AG08395 (cell line): ENCODE measurements around the gene EVC.
"Not testable (repeated sequence)": the region's sequence is repeated elsewhere in the genome, so short reads cannot be mapped to it uniquely, and the experiment has no call there.

Experiments used
- DNase-seq: peaks from one replicate; pipeline ENCODE4 v3.0.0; 2012; ENCODE audit warnings: mixed read lengths, low spot score

EVC gene

DNA sequence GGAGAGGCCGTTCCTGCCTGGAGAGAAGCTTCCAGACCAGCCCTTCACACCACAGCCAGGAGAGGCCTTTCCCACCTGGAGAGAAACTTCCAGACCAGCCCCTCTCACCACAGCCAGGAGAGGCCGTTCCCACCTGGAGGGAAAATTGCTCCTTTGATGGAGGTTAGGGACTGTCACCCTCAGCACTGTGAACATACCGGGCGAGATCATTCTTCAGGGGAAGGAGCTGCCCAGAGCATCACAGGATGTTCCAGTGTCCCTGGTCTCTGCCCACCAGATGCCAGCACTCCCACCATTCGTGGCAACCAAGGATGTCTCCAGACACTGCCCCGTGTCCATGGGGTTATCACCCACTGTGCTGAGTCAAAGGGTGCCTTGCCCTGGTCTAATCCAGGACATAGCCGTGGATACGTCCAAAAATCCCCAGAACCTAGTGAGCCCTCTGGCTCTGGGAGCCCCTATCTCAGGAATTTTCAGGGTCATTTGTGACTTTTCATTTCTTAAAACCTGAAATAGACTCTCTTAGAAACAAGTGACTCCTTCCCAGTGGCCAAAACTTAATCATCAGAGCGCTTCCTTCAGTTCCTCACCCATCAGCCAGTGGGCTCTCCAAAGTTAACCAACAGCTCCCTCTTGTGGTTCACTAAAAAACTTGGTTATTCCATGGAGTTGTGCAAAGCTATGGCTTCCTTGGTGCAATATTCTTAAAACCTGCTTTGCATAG lies 101.7 kb downstream of the EVC start:
- peak; percentile 84 for DNase-seq

DNA sequence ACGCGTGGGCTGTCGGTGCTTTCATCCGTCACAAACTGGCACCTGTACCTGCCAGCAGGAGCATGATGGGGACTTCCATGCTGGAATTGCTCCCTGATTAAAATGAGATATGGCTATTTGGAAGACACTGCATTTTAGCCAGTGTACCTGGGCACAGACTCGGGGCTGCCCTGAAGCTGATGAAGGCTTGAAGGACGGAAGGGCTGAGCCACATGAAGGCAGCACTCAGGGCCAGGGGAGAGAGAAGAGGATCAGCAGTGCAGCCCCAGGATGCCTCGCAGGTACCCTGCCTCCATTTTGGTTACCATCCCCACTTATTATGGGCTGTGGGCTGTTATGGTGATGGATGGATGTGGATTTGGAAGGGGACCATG lies 102.9 kb downstream of the EVC start:
- no peak for DNase-seq

DNA sequence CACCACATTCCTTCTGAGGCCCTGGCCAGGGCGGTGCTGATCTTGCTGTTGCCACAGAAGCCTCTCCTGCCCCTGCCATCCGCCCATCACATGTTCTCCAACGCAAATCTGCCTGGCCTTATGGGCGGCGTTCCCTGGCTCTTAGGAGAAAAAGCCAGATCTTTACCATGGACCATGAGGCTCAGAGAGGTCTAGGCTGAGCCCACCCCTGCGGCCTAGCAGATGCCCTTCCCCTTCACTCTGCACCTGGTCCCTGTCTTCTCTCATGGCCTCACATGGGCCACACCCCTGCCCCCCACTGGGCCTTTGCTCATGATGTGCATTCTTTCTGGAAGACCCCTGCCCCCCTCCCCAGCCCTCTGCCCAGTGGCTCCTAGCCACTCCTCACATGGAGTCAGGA lies 103.4 kb downstream of the EVC start:
- no peak for DNase-seq

DNA sequence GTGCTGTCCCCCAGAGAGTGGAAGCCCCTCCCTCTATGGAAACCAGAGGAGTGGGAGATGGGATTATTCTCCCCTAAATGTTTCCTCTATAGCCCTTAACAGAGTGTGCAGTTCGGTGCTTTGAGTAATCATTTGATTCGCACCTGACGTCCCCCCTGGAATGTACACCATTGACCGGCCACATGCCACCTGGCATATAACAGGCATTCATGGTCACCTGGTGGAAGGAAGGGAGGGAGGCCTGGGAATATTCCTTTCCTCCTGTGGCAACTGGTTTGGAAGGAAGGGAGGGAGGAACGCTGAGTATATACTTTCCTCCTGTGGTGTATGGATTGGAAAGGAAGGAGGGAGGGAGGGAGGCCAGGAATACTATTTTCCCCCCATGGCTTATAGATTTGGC lies 104.6 kb downstream of the EVC start:
- DNase-seq: no peak

- DNase-seq: no peak
These were observed 105.1 kb downstream of the EVC start for GRCh38 chr4:5816101-5816500.

GRCh38 chr4:5816851-5817375 lies 105.9 kb downstream of the EVC start:
- no peak for DNase-seq

DNA sequence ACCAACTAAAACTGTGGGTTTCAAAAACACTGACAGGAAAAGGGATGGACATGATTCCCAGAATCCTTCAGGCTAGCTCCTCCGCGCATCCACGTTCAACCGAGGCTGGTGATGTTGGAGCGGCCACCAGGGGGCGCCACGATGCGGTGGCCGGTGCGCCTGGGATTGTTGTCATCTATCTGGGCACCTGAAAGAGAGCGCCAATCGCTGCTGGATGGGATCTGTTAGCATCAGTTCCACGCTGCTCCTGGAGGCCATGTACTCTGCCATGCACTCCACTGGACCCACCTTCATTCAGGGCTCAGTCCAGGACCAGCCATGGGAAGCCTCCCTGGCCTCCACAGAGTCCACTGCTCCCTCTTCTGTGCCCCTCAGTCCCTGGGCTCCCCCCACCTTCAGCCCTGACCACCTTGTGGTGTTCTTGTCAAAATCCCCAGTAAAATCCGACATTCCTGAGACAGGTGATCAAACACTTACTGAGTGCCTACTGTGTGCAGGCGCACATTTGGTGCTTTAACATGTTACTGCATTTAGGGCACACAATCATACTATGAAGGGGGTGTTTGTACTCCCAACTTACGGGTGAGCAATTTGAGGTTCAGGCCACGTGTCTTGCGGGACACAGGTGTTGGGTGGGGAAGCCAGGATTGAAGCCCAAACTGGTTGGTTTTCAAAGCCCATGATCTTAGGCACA lies 110.8 kb downstream of the EVC start:
- no peak for DNase-seq

DNA sequence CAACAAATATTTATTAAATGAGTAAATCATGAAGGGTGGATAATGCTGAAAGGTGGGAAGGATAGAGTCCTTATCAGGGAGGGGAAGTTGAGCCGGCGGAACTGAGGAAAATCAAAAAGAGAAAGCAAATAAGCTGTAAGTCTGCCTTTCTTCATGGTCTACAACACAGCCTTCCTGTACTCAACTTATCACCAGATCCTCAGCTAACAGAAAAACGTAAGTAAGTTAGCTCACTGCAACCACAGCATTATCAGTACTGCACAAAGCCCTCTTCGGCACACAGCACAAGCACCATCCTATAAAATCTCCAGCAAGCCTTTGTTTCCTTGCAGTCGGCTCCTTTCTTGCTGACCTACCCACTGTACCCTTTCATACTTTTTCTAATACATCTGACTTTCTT lies 111.6 kb downstream of the EVC start:
- DNase-seq: no peak

DNA sequence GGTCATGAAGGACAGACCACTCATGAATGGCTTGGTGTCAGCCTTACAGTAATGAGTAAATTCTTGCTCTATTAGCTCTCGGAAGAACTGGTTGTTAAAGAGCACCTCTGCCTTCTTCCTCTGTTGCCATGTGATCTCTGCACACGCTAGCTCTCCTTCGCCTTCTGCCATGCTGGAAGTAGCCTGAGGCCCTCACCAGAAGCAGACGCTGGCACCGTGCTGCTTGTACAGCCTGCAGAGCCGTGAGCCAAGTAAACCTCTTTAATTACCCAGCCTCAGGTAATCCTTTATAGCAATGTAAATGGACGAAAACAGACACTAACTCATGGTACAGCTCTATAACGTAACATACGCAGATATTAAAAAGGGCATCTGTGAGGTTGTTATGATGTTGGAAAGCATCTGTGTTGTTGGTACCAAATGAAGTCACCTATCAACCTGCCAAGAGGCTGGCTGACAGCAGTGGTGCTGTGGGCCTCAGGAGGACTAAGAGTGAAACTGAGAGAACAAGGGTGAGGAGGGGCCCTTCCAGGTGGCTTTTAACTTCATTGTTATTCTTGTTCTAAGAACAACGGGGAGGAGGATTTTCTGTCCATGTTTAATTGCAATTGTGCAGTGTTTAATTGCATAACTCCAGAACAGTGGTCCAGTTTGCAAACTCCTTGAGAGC lies 112.7 kb downstream of the EVC start:
- no peak for DNase-seq

GRCh38 chr4:5824227-5824626 lies 113.2 kb downstream of the EVC start:
- DNase-seq: no peak

DNA sequence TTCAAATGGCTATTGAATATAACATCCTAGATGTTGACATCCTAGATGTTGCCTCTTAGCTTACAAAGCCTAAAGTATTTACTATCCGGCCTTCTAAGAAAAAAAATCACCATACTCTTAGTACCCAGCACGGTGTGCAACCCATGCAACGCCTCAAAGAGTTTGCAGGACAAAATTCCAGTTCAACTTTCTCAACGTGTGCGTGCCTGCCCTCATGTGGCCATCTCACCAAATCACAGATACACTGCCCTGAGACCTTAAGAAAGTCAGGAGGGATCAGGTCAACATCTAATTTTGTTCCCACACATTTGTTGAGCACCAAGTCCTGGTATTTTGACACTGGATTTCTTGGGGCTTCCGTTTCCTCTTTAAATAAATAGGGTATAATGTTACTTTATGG lies 113.6 kb downstream of the EVC start:
- DNase-seq: peak; percentile 63

GRCh38 chr4:5825321-5826041 lies 114.5 kb downstream of the EVC start:
- no peak for DNase-seq

DNA sequence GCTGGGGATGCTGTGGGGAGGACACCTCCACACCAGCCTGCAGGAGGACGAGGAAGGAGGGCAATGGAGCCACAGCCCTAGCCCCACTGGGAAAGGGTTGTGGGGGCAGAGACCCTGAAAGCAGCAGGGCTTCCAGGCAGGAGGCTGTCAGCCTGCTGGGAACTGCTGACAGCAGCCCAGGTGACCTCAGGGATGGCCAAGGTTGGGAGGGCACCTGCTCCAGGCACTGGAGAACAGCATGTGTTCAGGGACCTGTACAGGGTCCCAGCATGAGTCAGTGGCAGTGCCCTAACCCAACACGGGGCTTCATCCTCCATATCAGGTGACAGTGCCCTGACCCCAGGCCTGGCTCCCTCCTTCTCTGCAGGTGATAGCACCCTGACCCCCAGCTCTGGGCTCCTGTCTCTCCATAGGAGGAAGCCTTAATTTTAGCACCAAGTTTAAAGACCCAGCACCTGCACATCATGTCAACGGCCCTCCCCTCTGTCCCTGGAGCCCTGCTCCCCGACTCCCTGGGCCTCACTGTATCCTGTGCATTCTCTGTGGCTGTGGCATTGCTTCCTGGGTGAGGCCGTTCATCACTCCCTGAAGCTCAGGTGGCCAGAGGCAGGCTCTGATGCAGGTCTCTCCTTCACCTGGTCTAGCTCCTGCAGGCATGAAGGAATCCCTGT lies 115.6 kb downstream of the EVC start:
- DNase-seq: no peak

GRCh38 chr4:5827108-5828004 lies 116.4 kb downstream of the EVC start:
- peak; percentile 81 for DNase-seq

DNA sequence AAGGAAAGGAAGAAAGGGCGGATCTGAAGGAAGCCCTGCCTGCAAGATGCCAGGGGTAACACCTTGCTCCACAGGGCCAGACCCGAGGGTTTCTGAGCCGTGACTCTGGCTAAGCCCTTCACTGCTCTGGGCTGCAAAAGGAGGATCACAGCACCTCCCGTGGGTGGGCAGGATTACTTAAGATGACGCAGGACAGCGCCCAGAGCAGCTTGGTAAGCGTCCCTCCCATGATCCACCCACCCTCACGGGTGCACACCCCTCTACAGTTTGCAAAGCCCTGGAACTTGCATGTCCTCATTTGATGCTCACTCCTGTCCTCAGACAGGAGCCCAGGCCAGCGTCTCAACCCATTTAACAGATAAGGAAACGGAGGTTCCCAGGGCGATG lies 117.0 kb downstream of the EVC start:
- no peak for DNase-seq

- no peak for DNase-seq
These were observed 125.9 kb downstream of the EVC start for GRCh38 chr4:5836943-5837342.

DNA sequence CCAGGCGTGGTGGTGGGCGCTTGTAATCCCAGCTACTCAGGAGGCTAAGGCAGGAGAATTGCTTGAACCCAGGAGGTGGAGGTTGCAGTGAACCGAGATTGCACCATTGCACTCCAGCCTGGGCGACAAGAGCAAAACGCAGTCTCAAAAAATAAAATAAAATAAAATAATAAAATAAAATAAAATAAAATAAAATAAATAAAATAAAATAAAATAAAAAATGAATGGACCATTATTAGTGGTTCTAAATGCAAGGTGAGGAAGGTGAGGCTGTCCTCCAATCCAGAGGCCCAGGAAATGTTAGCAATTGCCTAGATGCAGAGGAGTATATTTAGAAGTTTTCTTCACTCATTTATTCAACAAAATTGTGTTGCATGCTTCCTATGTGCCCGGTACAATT lies 126.5 kb downstream of the EVC start:
- DNase-seq: not testable (repeated sequence)

DNA sequence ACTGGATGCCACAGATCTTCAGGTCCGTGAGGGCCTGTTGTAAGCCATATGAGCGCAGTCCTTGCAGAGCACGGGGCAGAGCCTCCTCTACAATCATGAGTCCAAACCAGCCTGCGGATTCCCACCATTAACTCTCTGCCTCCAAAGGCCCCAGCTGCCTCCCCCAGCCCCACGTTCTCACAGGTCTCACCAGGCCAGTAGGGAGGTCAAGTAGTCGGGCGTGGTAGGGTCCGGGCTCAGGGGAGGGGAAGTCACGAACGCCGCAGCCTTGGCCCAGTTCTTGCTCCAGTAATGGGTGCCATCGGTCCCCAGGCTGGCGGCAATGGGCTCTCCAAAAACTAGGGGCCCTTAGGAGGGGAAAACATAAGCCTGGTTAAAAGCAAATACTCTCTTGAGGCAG lies 128.3 kb downstream of the EVC start:
- DNase-seq: no peak

- peak; percentile 35 for DNase-seq
These were observed 129.0 kb downstream of the EVC start for GRCh38 chr4:5839751-5840674.

DNA sequence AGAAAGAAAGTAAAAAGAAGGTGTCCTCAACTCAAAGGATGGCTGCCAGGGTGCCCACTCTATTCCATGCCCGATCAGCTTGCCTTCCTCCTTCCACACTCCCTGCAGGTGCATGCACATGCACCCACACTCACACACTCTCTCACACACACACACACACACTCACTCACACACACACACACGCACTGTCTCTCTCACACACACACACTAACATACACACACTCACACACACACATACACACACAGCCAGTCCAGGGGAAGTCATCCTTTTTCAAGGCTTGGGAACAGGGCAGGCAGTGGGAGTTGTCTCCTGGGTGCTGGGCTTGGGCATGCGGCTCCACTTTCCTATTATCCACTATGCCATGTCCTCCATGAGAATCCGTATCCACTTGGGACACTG lies 131.5 kb downstream of the EVC start:
- DNase-seq: no peak
